AG08395 (cell line): ENCODE data around the gene TBC1D5.
A peak's percentile ranks its signal among the peaks of the same experiment; 100 is the strongest.

Experiments used
- DNase-seq: peaks from one replicate; pipeline ENCODE4 v3.0.0; 2012; ENCODE audit warnings: mixed read lengths, low spot score

TBC1D5 gene

DNA sequence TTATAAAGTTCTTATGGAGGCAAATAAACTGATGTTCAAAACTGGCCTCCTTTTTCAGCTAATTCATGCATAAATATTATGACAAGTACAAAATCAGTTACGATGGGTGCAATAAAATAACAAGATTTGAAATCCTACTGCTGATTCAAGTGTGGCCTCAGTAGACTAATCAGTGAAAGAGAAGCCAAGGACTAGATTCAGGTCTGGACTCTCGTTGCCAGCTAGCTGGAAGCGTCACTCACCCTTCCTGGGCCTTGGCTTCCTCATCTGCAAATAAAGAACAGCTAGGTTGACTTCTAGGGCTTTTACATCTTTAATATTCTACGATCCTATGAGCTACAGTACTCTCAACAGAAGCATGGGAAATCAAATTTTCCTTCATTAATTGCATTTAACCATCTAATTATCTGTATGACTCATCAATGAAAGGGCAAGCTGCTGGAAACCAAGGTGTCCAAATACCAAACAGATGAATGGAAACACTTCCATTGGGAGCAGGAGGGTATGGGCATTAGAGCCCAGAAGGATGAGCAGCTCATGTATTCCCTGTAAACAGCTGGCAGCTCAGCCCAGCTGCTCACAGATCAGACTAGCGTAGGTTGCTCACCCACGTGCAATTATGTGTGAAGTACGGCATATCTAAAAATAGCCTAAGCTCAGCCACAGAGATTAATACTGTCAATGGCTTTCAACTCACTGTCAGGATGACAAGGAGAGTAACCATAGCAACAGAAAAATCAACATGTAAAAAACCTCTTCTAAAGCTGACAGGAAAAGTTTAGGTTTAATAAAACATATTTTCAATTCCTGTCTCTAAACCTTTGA is 562.8 kb downstream of the TBC1D5 start:
- DNase-seq: no peak

DNA sequence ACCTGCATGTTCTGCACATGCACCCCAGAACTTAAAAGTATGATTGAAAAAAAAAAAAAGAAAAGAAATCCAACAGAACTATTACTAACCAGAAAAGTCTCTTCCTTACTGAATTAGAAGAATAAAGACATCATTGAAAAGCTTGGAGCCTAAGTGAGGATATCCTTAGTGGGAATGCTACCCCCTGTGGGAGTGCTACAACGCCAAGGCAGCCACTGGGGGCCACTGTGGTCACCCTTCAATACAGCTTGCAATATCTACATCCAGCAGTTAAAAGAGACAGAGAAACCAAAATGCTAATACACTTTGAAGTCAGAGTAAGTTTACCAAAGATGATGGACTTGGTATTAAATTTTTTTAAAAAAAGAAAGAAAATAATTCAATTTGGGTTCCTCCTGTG is 565.7 kb downstream of the TBC1D5 start:
- no peak for DNase-seq

DNA sequence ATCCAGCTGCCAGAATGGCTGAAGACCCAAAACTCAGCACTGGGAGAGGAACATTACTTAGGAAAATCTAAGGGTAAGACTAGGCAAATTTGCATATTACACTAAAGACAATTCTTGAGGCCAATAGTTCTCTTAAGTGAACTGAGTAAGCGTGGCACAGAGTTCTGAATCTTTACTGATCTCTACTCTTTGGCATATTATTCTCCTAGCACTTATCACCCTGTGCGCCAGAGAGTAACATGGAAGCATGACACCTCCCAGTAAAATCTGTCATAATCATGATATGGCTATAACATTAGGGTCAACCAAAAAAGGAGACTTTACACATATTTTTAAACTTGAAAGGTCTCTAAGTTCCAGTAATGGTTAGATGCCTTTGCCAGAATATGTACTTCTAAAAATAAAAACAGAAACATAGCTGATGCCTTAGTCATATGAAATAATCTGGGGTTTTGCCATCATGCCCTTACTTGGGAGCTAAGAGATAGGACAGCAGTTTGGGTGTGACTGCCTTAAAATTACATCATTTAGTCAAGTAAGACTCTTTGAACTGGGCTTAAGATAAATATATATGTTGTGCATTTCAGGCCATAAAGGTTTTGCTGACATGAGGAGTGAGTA is 567.1 kb downstream of the TBC1D5 start:
- DNase-seq: peak; percentile 76

DNA sequence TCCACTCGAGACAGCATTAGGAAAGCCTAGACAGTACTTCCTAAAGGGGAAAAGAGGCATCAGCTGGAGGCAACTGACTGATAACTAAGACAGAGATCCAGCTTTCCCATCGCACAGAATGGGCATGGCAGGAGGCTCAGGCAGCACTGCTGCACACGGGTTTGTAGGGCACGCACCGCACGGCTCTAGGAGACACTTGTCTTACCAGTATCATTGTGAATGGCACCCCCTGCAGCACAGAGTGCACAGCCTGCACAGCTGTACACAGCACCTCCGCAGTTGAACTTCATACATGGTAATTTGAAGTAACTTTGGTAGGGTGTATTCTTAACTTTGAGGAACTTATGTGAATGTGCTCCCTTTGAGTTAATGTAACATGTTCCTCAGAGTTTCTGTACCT is 576.1 kb downstream of the TBC1D5 start:
- no peak for DNase-seq

- no peak for DNase-seq
These were observed 580.3 kb downstream of the TBC1D5 start for GRCh38 chr3:17162116-17162515.

GRCh38 chr3:17160597-17160996 is 581.8 kb downstream of the TBC1D5 start:
- DNase-seq: no peak

DNA sequence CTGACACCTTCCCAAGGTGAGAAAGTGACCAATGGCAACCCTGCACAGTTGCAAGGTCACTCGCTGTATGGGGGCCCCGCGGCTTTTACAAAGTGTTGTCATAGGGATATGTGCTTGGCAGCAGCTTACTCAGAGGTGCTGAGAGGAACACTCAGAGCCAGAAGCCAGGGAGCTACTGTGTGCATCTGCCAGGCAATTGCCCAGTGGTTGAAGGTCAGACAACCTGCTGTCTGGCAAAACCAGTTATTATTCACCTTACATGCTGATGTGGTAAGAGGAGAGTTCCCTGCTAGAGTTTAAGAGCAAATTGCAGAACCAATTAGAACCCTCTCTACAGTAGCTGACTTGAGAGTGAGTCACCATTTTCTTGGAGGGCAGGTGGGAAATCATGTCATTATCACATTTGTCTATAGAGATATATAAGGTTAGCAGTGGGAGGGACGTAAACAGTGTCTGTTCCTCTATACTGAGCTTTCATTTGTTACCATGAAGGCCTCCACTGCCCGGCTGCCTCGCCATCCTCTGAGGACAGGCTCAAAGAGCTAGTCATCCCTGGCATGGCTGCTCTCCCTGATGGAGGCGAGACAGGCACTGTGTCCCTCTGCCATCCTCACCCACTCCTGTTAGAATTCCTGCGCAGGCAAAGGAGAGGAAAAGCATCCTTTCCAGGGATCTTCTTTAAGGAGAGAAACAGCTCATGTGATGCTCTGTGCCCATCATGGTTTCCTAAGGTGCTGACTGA is 583.3 kb downstream of the TBC1D5 start:
- no peak for DNase-seq

DNA sequence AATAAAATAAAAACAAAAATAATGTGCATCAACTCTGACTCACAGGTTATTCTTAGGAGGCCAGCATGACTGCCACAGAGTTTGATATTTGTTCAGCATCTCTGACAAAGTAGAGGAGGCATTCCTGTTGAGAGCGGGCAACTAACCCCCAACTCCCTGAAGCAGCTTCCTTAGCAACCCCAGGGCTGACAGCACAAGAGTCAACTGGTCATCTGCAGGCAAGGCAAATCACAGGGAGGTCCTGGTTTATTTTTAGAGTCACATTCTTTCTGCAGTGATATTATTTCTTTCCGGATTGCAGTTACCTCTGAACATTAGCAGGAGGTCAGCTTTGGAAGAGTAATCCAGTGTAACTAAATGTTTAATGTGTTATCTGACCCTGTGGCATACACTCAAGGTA is 584.7 kb downstream of the TBC1D5 start:
- peak; percentile 38 for DNase-seq

DNA sequence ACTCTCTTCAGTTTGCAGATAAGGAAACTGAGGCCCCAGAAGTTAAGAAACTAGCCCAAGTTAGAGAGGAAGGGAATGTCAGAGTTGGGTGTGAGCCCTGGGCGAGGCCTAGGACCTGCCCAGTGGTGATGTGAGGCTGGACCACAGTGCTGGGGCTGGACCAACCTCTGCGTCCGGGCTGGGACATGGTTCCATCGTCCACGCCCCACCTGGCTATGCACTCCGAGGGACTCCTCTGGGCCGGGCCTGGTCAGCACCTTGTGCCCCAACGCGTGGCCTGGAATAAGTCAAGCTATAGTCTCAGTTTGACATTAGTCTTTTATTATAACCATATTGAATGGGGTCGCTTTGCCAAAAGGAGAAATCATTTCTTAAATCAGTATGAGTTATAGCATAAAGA is 585.6 kb downstream of the TBC1D5 start:
- no peak for DNase-seq

- no peak for DNase-seq
These were observed 586.5 kb downstream of the TBC1D5 start for GRCh38 chr3:17155951-17156350.

DNA sequence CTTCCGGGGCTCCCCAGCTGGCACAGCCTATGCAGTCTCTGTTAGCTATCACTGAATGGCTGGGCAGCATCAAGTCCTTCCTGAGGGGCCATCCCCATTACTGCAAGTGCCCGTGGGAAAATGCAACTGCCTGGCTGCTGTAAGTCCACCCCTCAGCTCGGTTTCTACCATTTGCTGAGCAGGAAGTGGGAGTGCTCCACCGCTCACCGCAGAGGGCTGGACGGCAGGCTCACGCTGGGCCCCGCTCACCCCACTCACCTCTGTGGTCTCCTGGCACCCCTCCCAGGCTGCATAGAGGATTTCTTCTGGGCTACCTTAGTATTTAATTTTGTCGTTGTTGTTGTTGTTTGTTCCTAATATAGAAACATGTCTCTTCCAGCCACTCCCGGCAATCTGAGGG is 587.5 kb downstream of the TBC1D5 start:
- no peak for DNase-seq

DNA sequence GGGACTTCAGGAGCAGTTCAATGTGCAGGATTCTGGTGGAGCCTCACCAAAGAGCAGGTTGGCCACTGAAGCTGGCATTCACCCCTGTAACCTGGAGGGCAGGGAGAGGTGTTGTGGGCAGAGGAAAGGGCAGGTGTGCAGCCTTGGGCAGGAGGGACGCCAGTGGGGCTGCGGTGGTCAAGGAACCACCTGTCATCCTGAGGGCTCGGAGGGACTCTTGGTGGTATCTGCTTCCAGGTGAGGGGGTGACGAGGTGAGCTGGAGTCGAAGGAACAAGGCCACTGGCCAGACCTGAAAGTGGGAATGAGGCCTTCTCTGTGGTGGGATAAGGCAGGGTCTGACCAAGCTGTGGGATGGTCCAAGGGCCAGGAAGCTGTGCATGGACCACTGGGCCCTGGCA is 588.2 kb downstream of the TBC1D5 start:
- no peak for DNase-seq

DNA sequence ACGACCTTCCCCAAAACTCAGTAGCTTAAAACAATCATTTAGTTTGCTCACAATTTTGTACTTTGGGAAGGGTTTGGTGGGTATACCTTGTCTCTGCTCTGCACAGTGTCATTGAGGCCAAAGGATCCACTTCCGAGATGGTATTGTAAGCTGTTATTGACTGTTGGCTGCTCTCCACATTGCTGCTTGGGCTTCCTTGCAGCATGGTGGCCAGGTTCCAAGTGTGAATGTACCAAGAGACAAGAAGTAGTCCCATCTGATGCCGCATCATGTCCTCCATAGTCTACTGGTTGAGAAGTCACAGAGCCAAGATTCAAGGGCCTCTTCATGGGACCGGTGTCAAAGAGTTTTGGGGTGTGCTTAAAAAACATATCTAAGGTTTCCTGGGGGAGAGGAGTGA is 589.2 kb downstream of the TBC1D5 start:
- no peak for DNase-seq

GRCh38 chr3:17151598-17152373 is 590.6 kb downstream of the TBC1D5 start:
- DNase-seq: no peak

- DNase-seq: no peak
These were observed 593.4 kb downstream of the TBC1D5 start for GRCh38 chr3:17149076-17149475.

DNA sequence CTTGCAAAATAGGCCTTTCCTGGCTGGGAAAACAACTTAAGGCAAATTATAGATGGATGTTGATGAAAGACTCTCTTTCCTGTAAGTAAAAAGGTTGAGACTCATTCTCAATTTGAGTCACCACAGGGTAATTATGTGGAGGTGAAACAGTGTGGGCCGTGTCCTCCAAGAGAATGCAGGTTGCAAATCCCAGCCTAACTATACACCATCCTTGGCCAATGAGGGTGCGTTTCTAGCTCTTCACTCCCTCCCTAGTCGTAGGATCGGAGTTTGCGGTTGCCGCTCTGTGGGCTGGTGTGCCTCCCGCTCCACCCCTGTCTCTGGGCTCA is 597.8 kb downstream of the TBC1D5 start:
- no peak for DNase-seq

GRCh38 chr3:17143893-17144664 is 598.4 kb downstream of the TBC1D5 start:
- DNase-seq: no peak

GRCh38 chr3:17142516-17142915 is 599.9 kb downstream of the TBC1D5 start:
- DNase-seq: no peak

DNA sequence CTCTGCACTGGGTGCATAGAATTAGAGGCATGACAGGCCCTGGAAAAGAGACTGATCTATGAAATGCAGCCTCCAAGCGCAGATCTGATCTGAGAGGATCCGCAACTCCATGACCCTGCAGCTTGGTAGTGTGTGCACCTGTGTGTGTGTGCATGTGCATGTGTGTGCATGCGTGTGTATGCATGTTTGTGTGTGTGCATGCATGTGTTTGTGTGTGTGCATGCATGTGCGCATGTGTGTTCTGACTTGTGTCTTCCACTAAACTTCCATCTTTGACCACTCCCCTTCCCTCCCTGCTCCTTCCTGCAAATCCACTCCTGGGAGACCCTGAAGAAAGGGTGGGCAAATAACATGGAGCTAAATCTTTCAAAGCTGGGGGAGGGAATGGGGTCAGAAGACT is 600.7 kb downstream of the TBC1D5 start:
- no peak for DNase-seq

DNA sequence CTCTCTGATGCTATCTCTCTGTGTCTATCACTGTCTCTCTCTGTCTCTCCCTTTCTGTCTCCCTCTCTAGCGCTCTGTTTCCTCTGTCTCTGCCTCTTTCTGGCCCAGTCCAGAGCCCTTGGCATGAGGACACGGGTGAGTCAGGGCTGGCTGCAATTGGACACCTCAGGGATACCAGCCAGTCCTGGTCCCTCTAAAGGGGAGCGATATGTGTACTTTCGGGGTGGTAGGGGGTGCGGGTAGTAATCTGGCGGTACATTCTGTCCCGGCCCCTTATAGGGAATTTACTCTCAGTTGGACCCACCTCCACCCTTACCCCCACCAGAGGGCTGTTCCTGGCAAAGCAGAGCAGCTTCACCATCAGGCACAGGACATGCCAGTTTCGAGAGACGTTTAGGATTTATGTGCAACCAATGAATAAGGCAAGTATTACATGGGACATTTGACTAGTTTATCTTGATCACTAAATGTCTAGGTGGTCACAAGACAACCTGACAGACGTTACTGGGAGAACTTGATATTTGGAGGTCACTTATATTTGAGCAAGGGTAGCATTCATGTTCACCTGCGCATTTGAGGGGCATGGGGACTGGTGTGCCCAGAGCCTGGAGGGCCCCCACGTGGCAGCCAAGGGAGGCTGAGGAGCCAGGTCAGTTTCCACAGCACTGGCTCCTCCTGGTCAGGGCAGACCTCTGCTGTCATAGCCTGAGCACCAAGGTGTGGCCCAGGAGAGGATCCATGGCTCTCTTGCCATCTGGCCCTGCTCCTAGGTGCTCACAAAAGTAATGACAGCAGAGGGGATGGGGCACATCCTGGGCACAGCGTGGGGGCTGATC is 601.5 kb downstream of the TBC1D5 start:
- DNase-seq: peak; percentile 22
